ENCODE measurements around the gene ADAM22. TPM values are rescaled to one million over a fixed set of nuclear protein-coding genes. Genes with fewer than 3 reads are reported as not detected.
"Not testable (repeated sequence)": the region's sequence is repeated elsewhere in the genome, so short reads cannot be mapped to it uniquely, and the experiment has no call there.

Gene ADAM22
- polyA plus RNA-seq (ENCODE audit: insufficient read length in 3 of 3): 10 to 100 TPM; 12.1 to 14.0 (median 13.2) TPM
- long read RNA-seq, donor 1: 0 reads
- long read RNA-seq, donor 2: 0 reads
- long read RNA-seq, donor 3, full-length matches to known transcripts: 2 of 2 reads
- long read RNA-seq, donor 3, partial matches to known transcripts: 0 of 2 reads
- long read RNA-seq, donor 3, other reads (novel, unspliced or antisense): 0 of 2 reads
- long read RNA-seq, donor 4: 0 reads
- long read RNA-seq, donor 5: 0 reads
- long read RNA-seq, donor 6, partial matches to known transcripts: 199 of 384 reads
- long read RNA-seq, donor 6, other reads (novel, unspliced or antisense): 185 of 384 reads
- long read RNA-seq, donor 7, full-length matches to known transcripts: 1 of 1 reads
- long read RNA-seq, donor 7, partial matches to known transcripts: 0 of 1 reads
- long read RNA-seq, donor 7, other reads (novel, unspliced or antisense): 0 of 1 reads
- long read RNA-seq, donor 8: 0 reads
- long read RNA-seq, donor 9, full-length matches to known transcripts: 2 of 2 reads
- long read RNA-seq, donor 9, partial matches to known transcripts: 0 of 2 reads
- long read RNA-seq, donor 9, other reads (novel, unspliced or antisense): 0 of 2 reads
- long read RNA-seq, donor 10: 0 reads
- long read RNA-seq, donor 11: 0 reads
- long read RNA-seq, donor 12, full-length matches to known transcripts: 2 of 2 reads
- long read RNA-seq, donor 12, partial matches to known transcripts: 0 of 2 reads
- long read RNA-seq, donor 12, other reads (novel, unspliced or antisense): 0 of 2 reads
- long read RNA-seq, donor 13, partial matches to known transcripts: 5 of 5 reads
- long read RNA-seq, donor 13, other reads (novel, unspliced or antisense): 0 of 5 reads
- long read RNA-seq, donor 14, full-length matches to known transcripts: 1 of 1 reads
- long read RNA-seq, donor 14, partial matches to known transcripts: 0 of 1 reads
- long read RNA-seq, donor 14, other reads (novel, unspliced or antisense): 0 of 1 reads
- long read RNA-seq, donor 15, full-length matches to known transcripts: 1 of 952 reads
- long read RNA-seq, donor 15, partial matches to known transcripts: 852 of 952 reads
- long read RNA-seq, donor 15, other reads (novel, unspliced or antisense): 99 of 952 reads
- long read RNA-seq, donor 16, full-length matches to known transcripts: 1 of 1 reads
- long read RNA-seq, donor 16, partial matches to known transcripts: 0 of 1 reads
- long read RNA-seq, donor 16, other reads (novel, unspliced or antisense): 0 of 1 reads

- DNase-seq: peak; percentile 89
Observed at GRCh38 chr7:87933953-87934698, at the start of gene ADAM22. ADAM22 (plus strand) TSS chr7:87934251; CDS start chr7:87934466, 215 bp downstream.

- no peak for DNase-seq
Observed at GRCh38 chr7:87885018-87885417, 49.0 kb upstream of the ADAM22 start.

GRCh38 chr7:87886875-87887274 lies 47.2 kb upstream of the ADAM22 start:
- DNase-seq: peak; percentile 36

- no peak for DNase-seq
Observed at GRCh38 chr7:87895363-87895762, 38.7 kb upstream of the ADAM22 start.

- DNase-seq: no peak
Observed at GRCh38 chr7:87899255-87899654, 34.8 kb upstream of the ADAM22 start.

GRCh38 chr7:87907136-87907906 lies 26.7 kb upstream of the ADAM22 start:
- DNase-seq: not testable (repeated sequence)

- not testable (repeated sequence) for DNase-seq
Observed at GRCh38 chr7:87908814-87909213, 25.2 kb upstream of the ADAM22 start.

GRCh38 chr7:87912121-87912520 lies 21.9 kb upstream of the ADAM22 start:
- DNase-seq: no peak

GRCh38 chr7:87918740-87919139 lies 15.3 kb upstream of the ADAM22 start:
- no peak for DNase-seq

- DNase-seq: no peak
Observed at GRCh38 chr7:87919875-87920274, 14.2 kb upstream of the ADAM22 start.

- DNase-seq: no peak
Observed at GRCh38 chr7:87920578-87920977, 13.5 kb upstream of the ADAM22 start.

GRCh38 chr7:87922759-87923395 lies 11.2 kb upstream of the ADAM22 start:
- not testable (repeated sequence) for DNase-seq

GRCh38 chr7:87926581-87927461 lies 7.2 kb upstream of the ADAM22 start:
- DNase-seq: no peak

- no peak for DNase-seq
Observed at GRCh38 chr7:87933605-87933952, 472 bp upstream of the ADAM22 start.

GRCh38 chr7:87934699-87935383 lies 790 bp downstream of the ADAM22 start:
- DNase-seq: peak; percentile 23

GRCh38 chr7:87935384-87935706 lies 1.3 kb downstream of the ADAM22 start:
- no peak for DNase-seq

GRCh38 chr7:87941138-87941537 lies 7.1 kb downstream of the ADAM22 start:
- DNase-seq: no peak

GRCh38 chr7:87944547-87944946 lies 10.5 kb downstream of the ADAM22 start:
- no peak for DNase-seq
